ENCODE data around the gene SCN9A. TPM values are rescaled to one million over a fixed set of nuclear protein-coding genes. Genes with fewer than 3 reads are reported as not detected.
"Not testable (repeated sequence)": the region's sequence is repeated elsewhere in the genome, so short reads cannot be mapped to it uniquely, and the experiment has no call there.

The SCN9A gene
- total RNA-seq, 2 experiments from 2014 or later = not detected

- POLR2A ChIA-PET = no interaction called here
- peaks cover 9% of the 10 kb centered on the region for H3K4me1 Mint-ChIP-seq (ENCODE audit: low read depth)
- CTCF ChIA-PET = no interaction called here
These were observed 3.7 kb downstream of the SCN9A start for GRCh38 chr2:166372046-166372445.

GRCh38 chr2:166365803-166366420 lies 9.8 kb downstream of the SCN9A start:
- ChIA-PET POLR2A (no interaction called here), CTCF (no interaction called here)
- DNase-seq = no peak
- intact Hi-C loops (cut with micrococcal nuclease) = no loop called here
- Mint-ChIP-seq H3K27ac (no peak overlapping the region), H3K36me3 (no peaks in the 10 kb centered on the region), H3K9me3 (no peaks in the 10 kb centered on the region), H3K4me3 (no peak overlapping the region), H3K4me1 (ENCODE audit: low read depth) (no peaks in the 10 kb centered on the region), H3K27me3 (no peaks in the 10 kb centered on the region)

More at GRCh38 chr2:166372046-166372445, 3.7 kb downstream of the SCN9A start:
- Mint-ChIP-seq H3K9me3 (no peaks in the 10 kb centered on the region), H3K27me3 (peaks cover 18% of the 10 kb centered on the region), H3K36me3 (no peaks in the 10 kb centered on the region), H3K27ac (no peak overlapping the region), H3K4me3 (no peak overlapping the region)
- DNase-seq = no peak
- intact Hi-C loops (cut with micrococcal nuclease) = no loop called here

GRCh38 chr2:166365239-166365638 lies 10.5 kb downstream of the SCN9A start:
- no peak overlapping the region for H3K4me3 Mint-ChIP-seq
- no peaks in the 10 kb centered on the region for H3K27me3 Mint-ChIP-seq
- POLR2A ChIA-PET = no interaction called here
- CTCF ChIA-PET = no interaction called here
- no peaks in the 10 kb centered on the region for H3K4me1 Mint-ChIP-seq (ENCODE audit: low read depth)
- no peaks in the 10 kb centered on the region for H3K36me3 Mint-ChIP-seq
- no peak overlapping the region for H3K27ac Mint-ChIP-seq
- intact Hi-C loops (cut with micrococcal nuclease) = no loop called here
- no peak for DNase-seq
- no peaks in the 10 kb centered on the region for H3K9me3 Mint-ChIP-seq

GRCh38 chr2:166364476-166365161 lies 11.1 kb downstream of the SCN9A start:
- CTCF ChIA-PET = no interaction called here
- H3K4me3 Mint-ChIP-seq = no peak overlapping the region
- H3K27ac Mint-ChIP-seq = no peak overlapping the region
- no peaks in the 10 kb centered on the region for H3K36me3 Mint-ChIP-seq
- no peak for DNase-seq
- no peaks in the 10 kb centered on the region for H3K9me3 Mint-ChIP-seq
- no peaks in the 10 kb centered on the region for H3K27me3 Mint-ChIP-seq
- POLR2A ChIA-PET = no interaction called here
- H3K4me1 Mint-ChIP-seq (ENCODE audit: low read depth) = no peaks in the 10 kb centered on the region
- intact Hi-C loops (cut with micrococcal nuclease) = no loop called here

- CTCF ChIA-PET = no interaction called here
- Mint-ChIP-seq H3K27ac (no peak overlapping the region), H3K27me3 (no peaks in the 10 kb centered on the region), H3K4me3 (no peak overlapping the region), H3K36me3 (no peaks in the 10 kb centered on the region), H3K4me1 (ENCODE audit: low read depth) (no peaks in the 10 kb centered on the region), H3K9me3 (no peaks in the 10 kb centered on the region)
- DNase-seq = no peak
- intact Hi-C loops (cut with micrococcal nuclease) = no loop called here
- POLR2A ChIA-PET = no interaction called here
These were observed 14.2 kb downstream of the SCN9A start for GRCh38 chr2:166361351-166362153.

- CTCF ChIA-PET = no interaction called here
- Mint-ChIP-seq H3K36me3 (no peaks in the 10 kb centered on the region), H3K4me1 (ENCODE audit: low read depth) (no peaks in the 10 kb centered on the region), H3K4me3 (no peak overlapping the region), H3K9me3 (no peaks in the 10 kb centered on the region), H3K27me3 (no peaks in the 10 kb centered on the region), H3K27ac (no peak overlapping the region)
- intact Hi-C loops (cut with micrococcal nuclease) = no loop called here
- POLR2A ChIA-PET = no interaction called here
- DNase-seq = no peak
These were observed 14.8 kb downstream of the SCN9A start for GRCh38 chr2:166360906-166361305.

GRCh38 chr2:166360426-166360825 lies 15.3 kb downstream of the SCN9A start:
- CTCF ChIA-PET = no interaction called here
- H3K27me3 Mint-ChIP-seq = no peaks in the 10 kb centered on the region
- H3K27ac Mint-ChIP-seq = no peak overlapping the region
- no peak for DNase-seq
- H3K4me1 Mint-ChIP-seq (ENCODE audit: low read depth) = no peaks in the 10 kb centered on the region
- H3K9me3 Mint-ChIP-seq = no peaks in the 10 kb centered on the region
- H3K36me3 Mint-ChIP-seq = no peaks in the 10 kb centered on the region
- POLR2A ChIA-PET = no interaction called here
- intact Hi-C loops (cut with micrococcal nuclease) = no loop called here
- no peak overlapping the region for H3K4me3 Mint-ChIP-seq

- CTCF ChIA-PET; intact Hi-C loops (cut with micrococcal nuclease): not testable (repeated sequence)
These were observed 17.8 kb downstream of the SCN9A start for GRCh38 chr2:166357950-166358321.

GRCh38 chr2:166357068-166357949 lies 18.4 kb downstream of the SCN9A start:
- ChIA-PET CTCF (no interaction called here), POLR2A (no interaction called here)
- Mint-ChIP-seq H3K4me1 (ENCODE audit: low read depth) (no peaks in the 10 kb centered on the region), H3K9me3 (no peaks in the 10 kb centered on the region), H3K4me3 (no peak overlapping the region), H3K27ac (no peak overlapping the region), H3K36me3 (no peaks in the 10 kb centered on the region), H3K27me3 (no peaks in the 10 kb centered on the region)
- no peak for DNase-seq
- intact Hi-C loops (cut with micrococcal nuclease) = no loop called here

More at GRCh38 chr2:166357950-166358321, 17.8 kb downstream of the SCN9A start:
- H3K27me3 Mint-ChIP-seq; H3K36me3 Mint-ChIP-seq; H3K4me1 Mint-ChIP-seq (ENCODE audit: low read depth); H3K4me3 Mint-ChIP-seq; H3K27ac Mint-ChIP-seq; H3K9me3 Mint-ChIP-seq; DNase-seq; POLR2A ChIA-PET: not testable (repeated sequence)

- Mint-ChIP-seq H3K27ac (no peak overlapping the region), H3K9me3 (no peaks in the 10 kb centered on the region), H3K4me3 (no peak overlapping the region), H3K4me1 (ENCODE audit: low read depth) (no peaks in the 10 kb centered on the region), H3K27me3 (no peaks in the 10 kb centered on the region), H3K36me3 (no peaks in the 10 kb centered on the region)
- ChIA-PET CTCF (no interaction called here), POLR2A (no interaction called here)
- no peak for DNase-seq
- intact Hi-C loops (cut with micrococcal nuclease) = no loop called here
These were observed 24.4 kb downstream of the SCN9A start for GRCh38 chr2:166351319-166351718.

- no peak overlapping the region for H3K4me3 Mint-ChIP-seq
- H3K27ac Mint-ChIP-seq = no peak overlapping the region
- no peaks in the 10 kb centered on the region for H3K9me3 Mint-ChIP-seq
- ChIA-PET CTCF (no interaction called here), POLR2A (no interaction called here)
- no peaks in the 10 kb centered on the region for H3K4me1 Mint-ChIP-seq (ENCODE audit: low read depth)
- no peaks in the 10 kb centered on the region for H3K27me3 Mint-ChIP-seq
- no peaks in the 10 kb centered on the region for H3K36me3 Mint-ChIP-seq
- DNase-seq = no peak
- intact Hi-C loops (cut with micrococcal nuclease) = no loop called here
These were observed 25.2 kb downstream of the SCN9A start for GRCh38 chr2:166350525-166350924.

All from activated CD4-positive, alpha-beta memory T cell treated with anti-CD3 and anti-CD28 coated beads for 36 hours (primary cell).